NT2/D1 (cell line): Measurements from ENCODE around the gene ZBTB12.
A peak's percentile ranks its signal among the peaks of the same experiment; 100 is the strongest.

Source experiments
- DNase-seq: peaks from one replicate; pipeline ENCODE4 v3.0.0-alpha.2; 2011; ENCODE audit warnings: low read depth, low spot score
- H3K27me3 ChIP-seq: 2 replicates; pipeline ENCODE4 v1.6.0; 2011; ENCODE audit warnings: mild to moderate bottlenecking; ENCODE audit not compliant: insufficient read length, insufficient read depth
- H3K36me3 ChIP-seq: 2 replicates; pipeline ENCODE4 v1.6.1; 2011; ENCODE audit warnings: mild to moderate bottlenecking, low read length, mixed read lengths; ENCODE audit not compliant: insufficient read depth, insufficient read length
- H3K4me1 ChIP-seq: 2 replicates; pipeline ENCODE4 v1.5.1; 2011; ENCODE audit not compliant: insufficient read depth, insufficient read length
- H3K4me3 ChIP-seq: 2 replicates; pipeline ENCODE4 v1.5.1; 2011; ENCODE audit warnings: low read depth; ENCODE audit not compliant: insufficient read length
- H3K9ac ChIP-seq: 2 replicates; pipeline ENCODE4 v1.6.0; 2011; ENCODE audit warnings: low read depth; ENCODE audit not compliant: insufficient read length
- H3K9me3 ChIP-seq: 2 replicates; pipeline ENCODE4 v1.5.1; 2011; ENCODE audit warnings: mild to moderate bottlenecking, low read length; ENCODE audit not compliant: insufficient read depth
- SUZ12 ChIP-seq: IDR thresholded peaks from 2 replicates; pipeline ENCODE4 v1.6.1; 2011; ENCODE audit not compliant: insufficient read length, insufficient read depth; ENCODE audit errors: extremely low read depth
- YY1 ChIP-seq: IDR thresholded peaks from 2 replicates; pipeline ENCODE4 v1.6.1; 2011; ENCODE audit not compliant: insufficient read length, insufficient read depth
- ZNF274 ChIP-seq: IDR thresholded peaks from 2 replicates; pipeline ENCODE4 v1.6.1; 2011; ENCODE audit warnings: mild to moderate bottlenecking, low read depth, low read length

ZBTB12 gene

GRCh38 chr6:31877125-31877650 is 24.7 kb downstream of the ZBTB12 start:
- no peak for DNase-seq
- peaks cover 12% of the 10 kb centered on the region for H3K4me1 ChIP-seq
- H3K27me3 ChIP-seq: no peaks in the 10 kb centered on the region
- TF ChIP-seq YY1 (no peak), SUZ12 (no peak), ZNF274 (no peak)
- peak overlapping the region; percentile 4 for H3K9ac ChIP-seq
- peaks cover 24% of the 10 kb centered on the region for H3K36me3 ChIP-seq
- no peaks in the 10 kb centered on the region for H3K9me3 ChIP-seq
- H3K4me3 ChIP-seq: no peak overlapping the region

DNA sequence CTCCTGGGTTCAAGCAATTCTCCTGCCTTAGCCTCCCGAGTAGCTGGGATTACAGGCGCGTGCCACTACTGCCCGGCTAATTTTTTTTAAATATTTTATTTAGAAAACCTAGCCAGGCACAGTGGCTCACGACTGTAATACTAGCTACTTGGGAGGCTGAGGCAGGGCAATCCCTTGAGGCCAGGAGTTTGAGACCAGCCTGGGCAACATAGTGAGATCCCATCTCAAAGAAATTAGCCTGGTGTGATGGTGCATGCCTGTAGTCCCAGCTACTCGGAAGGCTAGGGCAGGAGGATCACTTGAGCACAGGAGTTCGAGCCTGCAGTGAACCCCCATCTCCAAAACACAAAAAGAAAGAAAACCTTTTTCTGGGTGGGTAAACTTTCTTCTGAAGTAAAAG is 25.5 kb downstream of the ZBTB12 start:
- TF ChIP-seq ZNF274 (no peak), SUZ12 (no peak), YY1 (no peak)
- Histone ChIP-seq H3K4me3 (no peak overlapping the region), H3K36me3 (peaks cover 19% of the 10 kb centered on the region), H3K9ac (no peak overlapping the region), H3K4me1 (peaks cover 16% of the 10 kb centered on the region), H3K27me3 (no peaks in the 10 kb centered on the region), H3K9me3 (no peaks in the 10 kb centered on the region)
- DNase-seq: no peak

GRCh38 chr6:31875877-31876276 is 26.0 kb downstream of the ZBTB12 start:
- no peaks in the 10 kb centered on the region for H3K9me3 ChIP-seq
- DNase-seq: no peak
- no peak for TF ChIP-seq ZNF274
- no peak for TF ChIP-seq SUZ12
- TF ChIP-seq YY1: no peak
- no peaks in the 10 kb centered on the region for H3K27me3 ChIP-seq
- H3K4me1 ChIP-seq: peaks cover 18% of the 10 kb centered on the region
- no peak overlapping the region for H3K4me3 ChIP-seq
- H3K36me3 ChIP-seq: peaks cover 15% of the 10 kb centered on the region
- H3K9ac ChIP-seq: no peak overlapping the region

- H3K36me3 ChIP-seq: peaks cover 6% of the 10 kb centered on the region
- H3K9me3 ChIP-seq: no peaks in the 10 kb centered on the region
- no peak overlapping the region for H3K4me3 ChIP-seq
- H3K27me3 ChIP-seq: no peaks in the 10 kb centered on the region
- peaks cover 21% of the 10 kb centered on the region for H3K4me1 ChIP-seq
- no peak for TF ChIP-seq ZNF274
- no peak for TF ChIP-seq YY1
- DNase-seq: no peak
- H3K9ac ChIP-seq: no peak overlapping the region
These were observed 26.9 kb downstream of the ZBTB12 start for GRCh38 chr6:31874836-31875572.

DNA sequence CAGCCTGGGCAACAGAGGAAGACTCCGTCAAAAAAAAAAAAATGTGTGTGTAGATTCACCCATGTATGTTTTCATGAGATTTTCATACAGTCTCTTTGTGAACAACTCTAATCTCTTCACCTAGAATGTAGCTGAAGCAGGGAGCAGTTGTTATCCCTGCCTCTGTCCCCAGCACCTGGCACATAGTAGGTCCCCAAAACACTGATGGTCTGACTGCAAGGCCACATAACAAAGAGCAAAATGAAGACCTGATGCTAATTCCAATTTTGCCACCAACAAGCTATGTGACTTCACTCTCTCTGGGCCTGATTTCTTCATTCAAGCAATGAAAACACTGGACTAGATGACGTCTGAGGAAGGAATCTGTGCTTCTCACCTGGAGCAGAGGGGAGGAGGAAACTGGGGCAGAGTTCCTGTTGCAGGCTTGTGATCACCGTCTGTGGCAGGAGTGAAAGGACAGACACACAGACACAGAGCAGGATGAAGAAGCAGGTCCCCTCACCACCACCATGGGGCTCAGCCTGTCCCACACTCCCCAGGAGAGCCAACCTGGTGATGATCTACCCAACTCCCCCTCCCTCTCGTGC is 27.7 kb downstream of the ZBTB12 start:
- no peaks in the 10 kb centered on the region for H3K9me3 ChIP-seq
- no peak overlapping the region for H3K9ac ChIP-seq
- no peaks in the 10 kb centered on the region for H3K36me3 ChIP-seq
- no peak overlapping the region for H3K4me3 ChIP-seq
- TF ChIP-seq SUZ12 (no peak), YY1 (no peak)
- no peak for DNase-seq
- peaks cover 21% of the 10 kb centered on the region for H3K4me1 ChIP-seq
- no peaks in the 10 kb centered on the region for H3K27me3 ChIP-seq

DNA sequence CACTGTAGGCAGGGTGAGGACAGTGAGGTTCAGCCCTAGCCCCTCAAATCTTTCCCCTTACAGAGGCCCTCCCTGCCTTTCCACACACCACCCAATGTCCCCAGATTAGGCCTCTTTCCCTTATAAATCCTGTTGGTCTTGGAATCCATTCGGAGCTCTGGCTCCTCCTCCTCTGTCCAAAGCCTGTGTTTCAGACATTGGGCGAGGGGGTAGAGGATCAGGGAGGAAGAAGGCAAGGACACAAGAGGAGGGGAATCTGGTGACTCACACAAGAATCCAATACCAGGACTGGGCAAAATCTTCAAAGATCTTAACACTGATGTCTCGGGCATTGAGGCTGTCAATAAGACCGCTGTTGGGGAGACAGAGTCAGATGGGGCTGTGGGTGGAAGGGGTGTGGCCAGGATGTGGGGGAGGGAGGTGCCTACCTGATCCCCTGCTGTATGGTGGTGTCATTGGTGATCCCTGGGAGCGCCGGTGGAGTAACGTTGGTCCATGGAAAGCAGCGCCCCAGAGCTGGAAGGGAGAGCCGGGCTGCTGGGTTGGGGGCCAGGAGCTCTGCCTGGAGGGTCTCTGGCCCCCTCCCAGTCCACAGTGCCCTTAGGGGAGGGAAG is 30.7 kb downstream of the ZBTB12 start:
- TF ChIP-seq YY1 (no peak), ZNF274 (no peak), SUZ12 (no peak)
- H3K9ac ChIP-seq: no peak overlapping the region
- H3K36me3 ChIP-seq: no peaks in the 10 kb centered on the region
- peaks cover 8% of the 10 kb centered on the region for H3K4me1 ChIP-seq
- H3K9me3 ChIP-seq: no peaks in the 10 kb centered on the region
- no peaks in the 10 kb centered on the region for H3K27me3 ChIP-seq
- DNase-seq: no peak
- H3K4me3 ChIP-seq: no peak overlapping the region

DNA sequence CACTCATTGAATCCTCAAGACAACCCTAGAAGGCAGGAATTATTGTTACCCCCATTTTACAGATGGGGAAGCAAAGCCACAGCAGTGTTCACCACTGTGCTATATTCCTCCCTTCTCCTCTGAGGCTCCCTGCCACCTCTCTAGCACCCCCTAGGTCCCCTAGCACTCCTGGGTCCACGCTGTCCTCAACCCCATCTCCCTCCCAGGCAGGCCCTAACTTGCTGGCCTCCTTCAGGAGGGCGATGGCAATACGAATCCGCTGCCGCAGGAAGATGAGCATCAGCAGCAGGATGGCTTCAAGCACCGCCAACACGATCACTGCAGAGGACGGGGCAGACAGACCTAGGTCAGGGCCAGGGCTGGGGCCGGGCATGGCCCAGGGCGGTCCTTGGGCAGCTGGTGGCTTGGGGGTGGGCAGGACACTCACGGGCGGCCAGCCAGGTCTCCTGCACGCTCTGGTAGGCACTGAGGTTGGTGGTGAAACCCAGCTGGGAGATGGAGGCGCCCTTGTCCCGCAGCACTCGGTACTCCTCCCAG is 31.4 kb downstream of the ZBTB12 start:
- no peaks in the 10 kb centered on the region for H3K27me3 ChIP-seq
- no peaks in the 10 kb centered on the region for H3K9me3 ChIP-seq
- H3K4me3 ChIP-seq: no peak overlapping the region
- H3K4me1 ChIP-seq: peaks cover 8% of the 10 kb centered on the region
- H3K9ac ChIP-seq: no peak overlapping the region
- H3K36me3 ChIP-seq: no peaks in the 10 kb centered on the region
- no peak for DNase-seq
- TF ChIP-seq ZNF274: no peak
